ENCODE data around the gene RAD51B.

RAD51B gene

DNA sequence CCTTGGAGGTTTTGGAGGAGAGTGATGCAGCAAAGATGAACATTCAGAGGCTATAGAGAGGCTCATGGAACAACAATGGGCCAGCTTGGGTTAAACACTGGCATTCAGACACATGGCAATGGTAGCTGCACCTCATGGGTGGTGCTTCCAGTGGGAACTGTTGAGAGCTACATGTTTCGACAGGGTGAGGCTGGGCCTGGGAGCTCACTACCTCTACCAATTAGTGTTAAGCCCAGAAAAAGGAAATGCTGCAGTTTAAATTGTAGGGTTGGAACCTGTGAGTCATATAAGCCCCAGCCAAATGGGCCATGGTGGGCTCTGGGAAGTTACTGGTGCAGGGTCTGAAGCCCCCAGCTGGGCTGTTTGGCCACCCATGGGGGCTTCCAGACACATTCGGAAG lies 693.6 kb downstream of the RAD51B start:
- in situ Hi-C loops (cut with MboI; ENCODE audit: low pct_unique_long_range_greater_than_20kb, low sequenced_read_pairs): no loop called here

DNA sequence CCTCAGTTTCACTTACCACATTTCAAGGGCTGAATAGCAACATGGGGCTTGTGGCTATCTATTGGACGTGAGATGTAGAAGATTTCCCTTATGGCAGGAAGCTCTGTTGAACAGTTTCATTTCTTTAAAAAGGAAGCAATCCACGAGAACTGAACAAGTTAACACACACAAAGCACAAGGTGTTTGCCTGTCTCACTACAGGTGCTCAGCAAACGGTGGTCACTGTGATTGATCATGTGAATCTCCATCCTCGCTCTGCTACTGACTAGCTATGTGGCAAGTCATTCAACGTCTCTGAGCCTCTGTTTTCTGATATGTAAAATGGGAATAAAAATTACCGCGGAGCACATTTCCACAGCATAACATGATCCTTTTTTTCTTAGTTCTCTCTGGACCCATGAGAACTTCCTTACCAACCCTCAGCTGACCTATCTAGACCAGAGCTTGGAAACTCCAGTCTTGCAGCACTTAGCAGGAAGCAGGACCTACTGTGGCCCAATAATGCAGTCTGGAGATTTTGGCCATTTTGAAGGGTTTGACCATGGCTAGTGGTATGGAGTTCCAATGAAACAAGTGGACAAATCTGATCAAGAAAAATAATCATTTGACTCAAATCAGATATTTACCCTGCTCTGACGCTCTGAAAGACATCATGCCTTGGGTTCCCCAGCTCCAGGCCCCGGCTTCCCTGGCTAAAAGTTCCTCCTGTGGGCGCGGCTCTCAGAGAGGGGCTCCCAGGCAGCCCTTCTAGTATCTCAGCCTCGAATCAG lies 694.4 kb downstream of the RAD51B start:
- DNase-seq: no peak
- in situ Hi-C loops (cut with MboI; ENCODE audit: low pct_unique_long_range_greater_than_20kb, low sequenced_read_pairs): no loop called here

More for the DNA sequence above, 693.6 kb downstream of the RAD51B start:
- no peak for DNase-seq

DNA sequence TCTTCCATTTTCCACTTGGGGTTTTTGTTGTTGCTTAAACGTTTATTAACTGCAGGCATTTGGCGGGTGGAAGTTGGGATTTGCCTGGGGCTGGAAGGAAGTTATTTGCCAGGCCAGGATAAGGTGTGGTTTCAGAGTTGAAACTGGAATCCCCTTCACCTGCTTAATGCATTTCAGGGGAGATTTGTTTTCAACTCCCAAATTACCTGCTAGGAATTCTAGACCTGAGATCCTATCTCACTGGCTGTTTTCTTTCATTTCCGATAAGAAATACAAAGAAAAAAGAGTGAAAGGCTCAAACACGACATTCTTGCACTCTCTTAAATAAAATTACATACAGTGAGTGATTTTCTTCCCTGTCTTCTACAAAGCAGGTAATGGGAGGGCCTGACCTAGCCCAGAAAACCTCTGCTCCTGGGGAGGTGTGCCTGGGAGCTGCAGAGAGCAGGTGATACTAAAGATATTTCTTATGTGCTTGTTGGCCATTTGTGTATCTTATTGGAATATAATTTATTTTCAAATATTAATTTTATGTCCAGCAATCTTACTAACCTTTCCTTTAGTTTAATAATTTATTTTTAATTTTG lies 695.1 kb downstream of the RAD51B start:
- in situ Hi-C loops (cut with MboI; ENCODE audit: low pct_unique_long_range_greater_than_20kb, low sequenced_read_pairs): no loop called here
- no peak for DNase-seq

DNA sequence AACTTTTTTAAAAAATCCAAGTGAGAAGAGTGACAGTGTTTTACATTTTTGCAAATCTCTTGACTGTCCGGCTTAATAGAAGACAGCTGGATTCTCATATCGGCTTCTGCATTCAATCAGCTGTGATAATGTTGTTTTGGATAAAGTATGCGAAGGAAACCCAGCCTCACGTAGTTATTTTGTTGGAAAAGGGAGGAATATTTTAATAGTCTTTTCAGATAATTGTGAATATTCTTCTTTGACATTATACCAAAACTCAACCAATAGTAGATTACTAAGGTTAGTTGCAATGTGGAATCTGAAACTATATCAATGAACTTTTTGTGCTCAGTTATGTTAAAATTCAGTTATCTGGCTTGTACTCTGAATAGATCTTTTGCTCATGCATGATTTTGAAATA lies 696.8 kb downstream of the RAD51B start:
- in situ Hi-C loops (cut with MboI; ENCODE audit: low pct_unique_long_range_greater_than_20kb, low sequenced_read_pairs): no loop called here
- DNase-seq: no peak

DNA sequence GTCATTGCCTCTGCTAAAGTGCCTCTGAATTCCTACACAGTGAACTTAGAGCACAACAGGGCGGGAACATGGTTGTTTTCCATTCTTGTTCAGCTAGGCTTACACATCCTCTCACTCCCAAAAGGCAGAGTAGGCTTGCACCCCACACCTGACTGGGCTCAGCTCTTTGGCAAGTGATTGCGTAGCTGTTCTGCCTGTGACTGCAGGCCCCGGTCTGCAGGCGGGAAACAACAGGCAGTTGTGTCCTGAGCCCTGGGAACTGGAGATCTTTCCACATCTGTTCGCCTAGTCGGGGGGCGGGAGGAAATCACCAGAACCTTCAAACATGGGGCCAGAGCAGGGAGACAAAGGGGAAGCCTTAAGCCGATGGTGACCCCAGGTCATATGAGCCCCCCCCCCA lies 698.6 kb downstream of the RAD51B start:
- no peak for DNase-seq
- in situ Hi-C loops (cut with MboI; ENCODE audit: low pct_unique_long_range_greater_than_20kb, low sequenced_read_pairs): no loop called here

DNA sequence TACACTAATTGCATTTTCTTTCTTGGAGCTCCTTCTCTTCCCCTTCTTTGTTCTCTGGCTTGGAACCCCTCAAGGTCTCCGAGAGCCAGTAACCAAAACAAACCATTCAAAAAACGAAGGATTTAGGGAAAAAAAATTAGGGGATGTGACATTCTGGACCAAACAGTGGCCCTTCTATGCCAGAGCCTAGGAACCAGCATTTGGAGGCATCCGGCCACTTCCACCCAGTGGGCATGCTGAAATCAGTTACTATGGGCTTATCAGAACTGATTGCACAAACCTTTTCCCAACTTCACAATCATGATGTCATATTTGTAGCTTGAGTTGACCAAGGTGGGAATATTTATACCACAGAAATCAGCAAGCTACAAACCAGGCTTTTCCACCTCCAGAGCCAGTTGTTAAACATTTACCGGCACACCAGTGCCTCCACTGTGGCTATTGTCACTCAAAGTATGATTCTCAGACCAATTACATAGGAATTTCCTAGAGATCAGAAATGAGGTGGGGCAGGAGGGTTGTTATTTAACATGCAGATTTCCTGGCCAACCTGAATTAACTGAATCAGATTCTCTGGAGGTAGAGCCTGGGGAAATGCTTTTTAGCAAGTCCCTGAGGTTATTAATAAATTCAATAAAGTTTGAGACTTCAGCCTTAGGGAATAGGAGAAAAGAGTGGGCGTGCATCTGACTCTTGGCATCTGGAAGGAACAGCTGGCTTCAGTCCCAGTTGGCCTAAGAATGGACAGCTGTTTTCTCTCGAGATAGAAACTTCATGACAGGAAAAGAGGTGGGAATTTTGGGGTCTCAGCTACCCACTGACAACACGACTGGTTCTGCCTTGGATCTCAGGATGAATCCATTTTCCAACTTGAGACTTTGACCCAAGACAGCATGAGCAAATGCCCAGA lies 699.4 kb downstream of the RAD51B start:
- in situ Hi-C loops (cut with MboI; ENCODE audit: low pct_unique_long_range_greater_than_20kb, low sequenced_read_pairs): no loop called here
- no peak for DNase-seq

DNA sequence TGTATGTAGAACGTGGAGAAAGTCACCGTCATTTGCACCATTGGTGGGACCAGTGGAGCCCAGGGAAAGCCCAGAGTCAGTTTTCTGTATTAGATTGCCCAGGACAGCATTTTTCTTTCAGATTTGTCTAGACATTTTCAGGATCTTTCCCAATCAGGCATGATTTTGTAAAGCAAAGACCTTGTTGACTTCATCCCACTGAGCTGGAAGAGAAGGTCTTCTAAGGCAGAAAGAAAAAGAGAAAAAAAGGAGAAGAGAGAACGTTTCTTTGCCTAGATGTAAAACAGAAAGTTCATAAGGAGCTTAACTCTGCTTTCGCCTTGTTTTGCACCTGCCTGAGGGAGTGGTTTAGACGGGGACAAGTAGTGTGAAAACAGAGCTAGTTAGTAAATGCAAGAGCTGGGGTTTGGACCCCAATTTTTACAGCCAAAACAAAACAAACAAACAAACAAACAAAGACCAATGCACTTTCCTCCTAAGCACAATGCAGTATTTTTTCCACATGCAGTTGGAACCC lies 700.1 kb downstream of the RAD51B start:
- in situ Hi-C loops (cut with MboI; ENCODE audit: low pct_unique_long_range_greater_than_20kb, low sequenced_read_pairs): no loop called here
- DNase-seq: no peak

DNA sequence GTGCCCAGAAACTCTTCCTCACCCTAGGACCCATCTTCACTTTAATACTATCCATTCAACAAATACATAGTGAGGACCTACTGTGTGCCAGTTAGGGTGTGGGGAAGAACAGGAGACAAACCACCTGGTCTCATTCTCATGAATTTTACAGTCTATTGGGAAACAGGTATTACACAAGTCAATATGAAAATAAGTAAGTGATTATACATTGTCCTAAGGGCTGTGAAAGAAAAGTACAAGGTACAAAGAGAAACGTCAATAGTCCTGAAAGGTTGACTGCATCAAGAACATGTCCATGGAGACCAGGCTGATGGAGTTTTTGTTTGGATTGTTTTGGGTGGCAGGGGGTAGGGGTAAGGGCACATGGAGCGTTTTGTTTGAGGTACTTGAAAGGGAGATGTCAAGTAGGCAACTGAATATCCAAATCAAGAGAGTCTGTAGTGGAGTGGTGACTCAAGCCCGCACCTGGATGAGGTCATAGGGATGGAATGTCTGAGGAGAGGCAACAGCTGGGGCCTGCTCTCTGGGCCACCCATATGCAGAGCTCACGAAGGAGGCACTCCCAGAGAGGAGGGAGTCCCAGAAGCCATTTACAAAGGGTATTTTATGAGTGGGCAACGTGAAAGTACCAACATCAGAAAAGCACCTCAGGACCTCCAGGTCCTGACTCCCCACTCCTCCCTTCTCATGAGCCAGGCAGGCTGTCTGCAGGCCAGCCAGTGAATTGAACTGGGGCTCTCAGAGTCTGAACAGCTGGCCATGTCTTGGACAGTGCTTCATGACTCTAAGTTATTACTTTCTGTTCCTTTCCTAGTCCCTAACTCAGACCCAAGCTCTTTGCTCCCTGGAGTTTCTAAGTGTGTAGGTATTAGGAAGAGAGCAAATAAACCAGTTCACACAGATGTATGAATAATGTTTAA lies 701.3 kb downstream of the RAD51B start:
- in situ Hi-C loops (cut with MboI; ENCODE audit: low pct_unique_long_range_greater_than_20kb, low sequenced_read_pairs): no loop called here
- DNase-seq: no peak

DNA sequence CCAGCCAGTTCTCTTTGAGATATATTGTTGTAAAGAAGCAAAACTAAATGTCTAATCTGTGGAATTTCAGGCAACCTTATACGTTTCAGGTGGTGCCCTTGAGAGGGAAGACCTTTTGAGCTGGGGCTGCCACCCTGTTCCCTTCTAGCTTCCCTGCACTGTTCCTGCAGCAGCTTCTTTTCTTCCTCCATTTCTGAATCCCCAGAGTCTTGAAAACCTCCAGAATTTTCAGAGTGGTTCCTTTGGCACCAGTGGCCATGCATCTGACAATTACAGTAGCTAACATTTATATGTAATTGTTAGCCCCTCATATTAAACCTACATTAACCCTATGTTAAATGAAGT lies 702.0 kb downstream of the RAD51B start:
- in situ Hi-C loops (cut with MboI; ENCODE audit: low pct_unique_long_range_greater_than_20kb, low sequenced_read_pairs): no loop called here
- no peak for DNase-seq

DNA sequence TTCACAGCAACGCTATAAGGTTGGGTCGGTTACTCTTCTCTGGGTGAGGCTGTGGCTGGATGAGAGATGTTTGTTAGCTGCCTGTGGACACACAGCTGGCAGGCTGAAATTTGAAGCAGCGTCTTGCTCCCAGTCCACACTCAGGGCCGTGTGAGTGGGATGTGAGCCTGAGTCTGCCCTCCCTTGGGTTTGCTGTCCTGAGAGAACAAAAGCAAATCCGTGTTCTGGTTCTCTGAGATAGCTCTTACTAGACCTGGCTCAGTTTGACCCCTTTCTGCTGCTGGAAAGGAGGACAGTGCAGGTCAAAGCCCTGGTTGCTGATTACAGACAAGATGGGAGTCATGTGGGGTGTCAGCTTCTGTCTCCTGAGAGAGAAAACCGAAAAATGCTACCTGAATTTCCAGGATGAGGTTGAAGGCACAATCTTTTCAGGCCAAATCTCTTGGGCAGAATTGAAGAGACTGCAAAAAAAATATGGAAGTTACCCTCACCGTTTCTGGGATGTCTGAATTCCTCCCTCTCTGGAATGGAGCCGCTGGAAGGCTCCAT lies 702.5 kb downstream of the RAD51B start:
- no peak for DNase-seq
- in situ Hi-C loops (cut with MboI; ENCODE audit: low pct_unique_long_range_greater_than_20kb, low sequenced_read_pairs): no loop called here

DNA sequence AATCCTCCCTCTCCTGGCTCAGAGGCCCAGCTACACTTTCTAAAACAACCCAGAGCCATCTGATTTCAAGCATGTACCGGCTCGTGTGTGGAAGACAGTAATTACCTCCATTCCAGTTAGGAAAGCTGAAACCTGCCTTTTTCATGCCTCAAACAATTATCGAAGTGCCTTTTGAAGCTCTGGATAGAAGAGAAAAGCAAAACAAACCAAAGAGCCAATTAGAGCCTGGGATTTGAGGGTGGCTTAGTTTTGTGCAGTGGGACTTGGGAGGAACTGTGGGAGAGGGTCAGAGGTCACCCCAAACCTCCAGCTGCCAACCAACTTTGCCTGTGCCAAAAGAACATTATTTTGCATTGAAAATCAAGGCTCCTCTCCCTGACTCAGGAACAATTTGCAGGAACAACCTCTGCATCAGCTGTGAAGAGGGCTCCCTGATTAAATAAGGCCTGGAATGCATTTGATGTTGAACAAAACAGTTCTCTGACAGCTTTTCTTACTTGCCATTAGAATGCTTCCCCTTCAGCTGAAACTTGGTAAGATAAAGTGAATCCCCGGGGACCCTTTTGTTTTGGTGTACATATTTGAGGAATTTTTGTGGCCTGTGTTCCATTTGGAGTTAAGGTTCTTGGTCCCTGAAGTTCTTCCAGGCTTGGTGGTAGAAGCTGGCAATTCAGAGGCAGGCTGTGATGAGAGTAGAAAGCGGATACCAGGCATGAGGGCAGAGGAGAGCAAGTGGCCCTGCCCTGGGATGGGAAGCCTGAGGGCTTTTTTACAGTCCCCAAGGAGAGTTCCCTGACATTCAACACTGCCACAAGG lies 703.1 kb downstream of the RAD51B start:
- in situ Hi-C loops (cut with MboI; ENCODE audit: low pct_unique_long_range_greater_than_20kb, low sequenced_read_pairs): no loop called here

DNA sequence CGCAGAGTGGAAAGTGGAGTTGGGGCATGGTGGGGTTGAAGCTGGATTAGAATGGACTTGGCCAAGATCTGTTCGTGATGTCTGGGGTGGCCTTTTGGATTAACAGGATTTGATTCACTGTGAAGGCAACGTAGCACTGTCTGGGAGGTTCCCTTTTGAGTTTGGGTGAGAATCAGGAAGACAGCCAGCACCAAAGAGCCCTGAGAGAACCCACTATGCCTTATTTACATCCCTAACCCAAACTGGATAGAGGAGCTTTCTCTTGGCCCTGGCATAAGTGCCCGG lies 703.7 kb downstream of the RAD51B start:
- in situ Hi-C loops (cut with MboI; ENCODE audit: low pct_unique_long_range_greater_than_20kb, low sequenced_read_pairs): no loop called here
- DNase-seq: no peak

More for the DNA sequence above, 703.1 kb downstream of the RAD51B start:
- no peak for DNase-seq

DNA sequence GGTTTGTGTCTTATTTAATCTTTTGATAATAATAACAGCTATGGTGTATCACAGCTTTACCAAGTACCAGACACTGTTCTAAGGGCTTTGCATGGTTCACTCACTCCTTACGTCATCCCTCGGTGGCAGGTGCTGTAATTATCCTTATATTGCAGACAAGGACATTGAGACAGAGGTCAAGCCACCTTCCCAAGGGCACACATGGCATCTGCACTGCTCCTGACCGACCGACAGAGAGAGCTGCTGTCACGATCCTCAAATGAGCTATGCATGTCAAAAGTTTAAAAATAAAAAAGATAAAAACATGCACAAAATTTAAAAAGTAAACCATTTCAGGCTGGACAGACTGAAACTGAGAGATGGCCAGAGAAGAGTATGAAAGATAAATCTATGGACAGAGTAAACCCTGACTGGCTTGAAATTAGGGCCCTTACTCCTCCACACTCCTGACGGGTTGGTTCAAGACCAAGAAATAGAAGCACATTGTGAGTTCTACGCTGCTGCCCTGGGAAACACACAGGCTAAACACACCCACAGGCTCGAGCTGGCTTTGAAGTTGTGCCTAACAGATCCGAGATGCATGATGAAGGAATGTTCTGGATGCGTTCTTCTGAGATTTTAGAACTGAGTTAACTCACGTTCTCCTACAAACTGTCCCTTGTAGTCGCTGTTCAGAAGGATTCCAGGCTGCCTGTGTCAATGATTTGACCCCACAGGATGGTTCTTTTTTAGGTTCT lies 704.6 kb downstream of the RAD51B start:
- in situ Hi-C loops (cut with MboI; ENCODE audit: low pct_unique_long_range_greater_than_20kb, low sequenced_read_pairs): no loop called here
- no peak for DNase-seq

DNA sequence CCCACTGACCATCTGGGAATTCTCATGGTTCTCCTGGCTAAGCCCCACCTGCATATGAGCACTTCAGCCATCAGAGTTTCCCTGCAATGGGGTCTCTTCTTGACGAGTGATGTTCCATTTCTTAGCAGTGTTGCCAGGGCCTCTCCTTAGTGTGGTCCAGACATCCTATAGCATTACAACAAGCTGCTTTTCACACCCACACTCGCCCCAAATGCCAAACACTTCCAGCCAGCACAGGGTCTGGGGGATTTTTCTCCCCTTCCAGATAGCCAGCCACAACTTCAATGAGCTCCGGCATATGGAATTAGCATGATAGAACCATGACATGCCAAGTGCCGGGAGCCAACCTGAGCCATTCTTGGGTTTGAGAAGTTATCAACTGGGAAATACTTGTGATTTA lies 705.9 kb downstream of the RAD51B start:
- no peak for DNase-seq
- in situ Hi-C loops (cut with MboI; ENCODE audit: low pct_unique_long_range_greater_than_20kb, low sequenced_read_pairs): no loop called here

DNA sequence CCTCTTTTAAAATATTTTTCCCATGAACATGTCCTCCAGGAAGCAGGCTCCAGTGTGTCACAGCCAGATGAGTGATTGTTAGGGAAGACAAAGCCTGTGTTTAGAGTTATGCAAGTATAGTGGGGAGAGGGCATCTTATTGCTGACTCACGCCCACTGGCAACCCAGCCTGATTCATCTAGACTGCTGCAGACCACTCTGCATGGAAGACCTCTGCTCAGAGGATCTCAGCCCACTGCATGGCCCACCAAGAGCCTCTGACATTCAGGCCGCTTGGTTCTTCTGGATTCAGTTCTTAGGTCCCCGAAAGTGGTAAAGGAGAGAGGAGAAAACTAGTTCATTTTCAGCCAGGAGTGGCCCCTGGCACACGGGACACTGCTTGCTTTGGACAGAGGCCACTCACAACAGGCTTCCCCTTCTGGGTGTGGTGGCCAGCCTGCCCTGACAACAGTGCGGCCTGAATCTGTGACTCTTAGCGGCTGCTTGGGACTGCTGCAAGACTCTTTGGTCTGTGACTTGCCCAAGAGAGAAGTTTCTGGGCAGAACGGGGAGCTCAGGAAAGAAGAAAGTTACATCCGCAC lies 707.0 kb downstream of the RAD51B start:
- no peak for DNase-seq
- in situ Hi-C loops (cut with MboI; ENCODE audit: low pct_unique_long_range_greater_than_20kb, low sequenced_read_pairs): no loop called here

DNA sequence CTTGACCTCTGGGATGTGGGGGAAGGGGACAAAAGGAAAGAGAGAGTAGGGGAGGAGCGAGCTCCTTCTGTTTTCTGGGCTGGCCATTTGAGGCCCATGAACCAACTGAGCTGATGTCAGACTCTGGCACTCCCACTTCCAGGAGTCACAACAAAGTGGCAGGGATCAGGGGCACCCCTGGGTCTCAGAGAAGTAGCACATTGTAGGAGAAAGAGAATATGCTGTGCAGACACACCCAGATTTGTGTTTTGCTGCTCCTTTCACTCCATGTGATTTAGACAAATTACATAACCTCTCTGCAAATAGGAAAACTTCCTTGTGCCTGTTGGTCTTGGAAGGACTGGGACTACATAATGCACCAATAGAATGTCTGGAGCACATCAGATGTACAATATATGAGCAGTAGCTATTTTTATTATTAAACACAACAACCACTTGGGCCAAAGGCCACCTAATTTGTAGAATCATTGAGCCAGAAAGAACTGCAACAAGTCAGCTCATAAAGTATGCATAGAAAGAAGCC lies 707.8 kb downstream of the RAD51B start:
- in situ Hi-C loops (cut with MboI; ENCODE audit: low pct_unique_long_range_greater_than_20kb, low sequenced_read_pairs): no loop called here

More for the DNA sequence above, 707.8 kb downstream of the RAD51B start:
- no peak for DNase-seq
